Measurements from ENCODE around the gene RACGAP1. TPM values are rescaled to one million over a fixed set of nuclear protein-coding genes. Genes with fewer than 3 reads are reported as not detected.

Gene RACGAP1
- total and polyA plus RNA-seq, 2 of the 4 experiments (the other 2 are of a cell fraction): 37.9 to 110 TPM

DNA sequence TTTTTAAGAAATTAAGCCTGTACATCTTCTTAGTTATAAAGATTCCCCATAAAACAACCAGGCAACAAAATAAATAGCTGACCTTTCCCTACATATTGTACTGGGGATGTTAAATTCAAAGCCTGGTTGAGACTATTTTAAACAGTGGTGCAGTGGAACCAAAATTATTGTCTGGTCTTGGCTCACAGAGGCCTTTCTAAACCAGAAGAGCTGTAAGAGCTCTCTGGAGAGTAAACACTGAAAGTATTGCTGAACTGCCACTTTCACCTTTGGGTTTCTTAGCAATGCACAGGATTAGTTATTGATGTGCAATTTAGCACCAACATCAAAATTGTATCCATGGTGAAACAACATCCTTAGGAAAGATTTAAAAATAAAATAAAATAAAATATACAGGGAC lies 20.6 kb downstream of the RACGAP1 start:
- no peak overlapping the region for H4K8ac ChIP-seq (ENCODE audit: low read depth in 2 of 2, low read length in 2 of 2)

More for the DNA sequence above, 20.6 kb downstream of the RACGAP1 start:
- Histone ChIP-seq H2AK9ac (replicated peaks; ENCODE audit: low read depth, low read length, poor library complexity) (no peak overlapping the region), H3K9me1 (ENCODE audit: insufficient read depth, low read length) (peaks cover 3% of the 10 kb centered on the region), H2BK15ac (ENCODE audit: low read depth, low read length) (no peak overlapping the region), H3K9ac (ENCODE audit: low read depth, low read length) (no peak overlapping the region), H2BK20ac (ENCODE audit: low read depth, low read length) (no peak overlapping the region), H3K4me3 (ENCODE audit: insufficient read depth, low read depth, low read length) (no peak overlapping the region), H3K27me3 (ENCODE audit: control insufficient read depth, insufficient read depth, low read length) (no peaks in the 10 kb centered on the region), H3K4me1 (ENCODE audit: control insufficient read depth, insufficient read depth, low read length) (peaks cover 5% of the 10 kb centered on the region), H3K27ac (ENCODE audit: insufficient read depth, low read length) (no peak overlapping the region), H3K4me2 (ENCODE audit: low read depth, low read length) (no peak overlapping the region), H3K56ac (ENCODE audit: extremely low read depth, insufficient read depth, low read length) (no peak overlapping the region), H2AFZ (replicated peaks; ENCODE audit: low read length, poor library complexity) (no peak overlapping the region), H2BK120ac (ENCODE audit: low read depth, low read length) (no peak overlapping the region), H4K20me1 (ENCODE audit: insufficient read depth, low read length) (peaks cover 4% of the 10 kb centered on the region; the same call in 1 of the 2 replicates), H3K23ac (ENCODE audit: low read depth, low read length) (no peak overlapping the region), H3K4ac (ENCODE audit: low read depth, low read length) (no peak overlapping the region), H3K79me1 (ENCODE audit: low read depth in 1 of 2, low read length in 2 of 2) (peaks cover 42 to 45% of the 10 kb centered on the region in 2 experiments), H2BK5ac (ENCODE audit: low read depth, low read length, poor library complexity, severe bottlenecking) (no peak overlapping the region), H4K91ac (ENCODE audit: insufficient read depth, low read depth, low read length) (no peak overlapping the region), H2AK5ac (ENCODE audit: low read depth, low read length) (no peak overlapping the region), H4K5ac (ENCODE audit: low read depth, low read length) (no peak overlapping the region), H3K14ac (replicated peaks; ENCODE audit: low read depth, low read length) (no peak overlapping the region), H3K9me3 (ENCODE audit: control insufficient read depth, insufficient read depth, low read length) (no peaks in the 10 kb centered on the region), H3K18ac (ENCODE audit: low read depth, low read length) (no peak overlapping the region), H3K36me3 (ENCODE audit: control insufficient read depth, insufficient read depth, low read length) (no peaks in the 10 kb centered on the region; the same call in 1 of the 2 replicates)
- in situ Hi-C loops (cut with MboI; ENCODE audit: low sequenced_read_pairs): no loop called here
- dilution Hi-C loops (cut with HindIII; ENCODE audit: low sequenced_read_pairs, unreplicated experiment): no loop called here
- intact Hi-C loops (cut with micrococcal nuclease): no loop called here
- CTCF ChIA-PET: no interaction called here
- no peak; the same call in 1 of the 2 replicates for ATAC-seq (ENCODE audit: low read depth)
- TF ChIP-seq BHLHE40 (IDR thresholded peaks at IDR 0.05; ENCODE audit: low read depth, low read length) (no peak), NFE2L2 (IDR thresholded peaks at IDR 0.05; ENCODE audit: low read depth, low read length) (no peak), POLR2A (IDR thresholded peaks at IDR 0.05; ENCODE audit: low read depth, low read length) (no peak), FOS (IDR thresholded peaks at IDR 0.05; ENCODE audit: low read depth, low read length) (no peak), MAFK (IDR thresholded peaks at IDR 0.05; ENCODE audit: low read depth, low read length) (no peak), SMC3 (IDR thresholded peaks at IDR 0.05; ENCODE audit: low read depth, low read length) (no peak), CEBPB (IDR thresholded peaks at IDR 0.05; ENCODE audit: low read depth, low read length) (no peak), CHD1 (IDR thresholded peaks at IDR 0.05; ENCODE audit: low read depth, low read length) (no peak), MXI1 (IDR thresholded peaks at IDR 0.05; ENCODE audit: borderline replicate concordance, low read depth, low read length) (no peak), RAD21 (IDR thresholded peaks at IDR 0.05; ENCODE audit: low read length) (no peak), RCOR1 (IDR thresholded peaks at IDR 0.05; ENCODE audit: insufficient replicate concordance, low read length) (no peak)
- TF ChIP-seq, protein P1, sequence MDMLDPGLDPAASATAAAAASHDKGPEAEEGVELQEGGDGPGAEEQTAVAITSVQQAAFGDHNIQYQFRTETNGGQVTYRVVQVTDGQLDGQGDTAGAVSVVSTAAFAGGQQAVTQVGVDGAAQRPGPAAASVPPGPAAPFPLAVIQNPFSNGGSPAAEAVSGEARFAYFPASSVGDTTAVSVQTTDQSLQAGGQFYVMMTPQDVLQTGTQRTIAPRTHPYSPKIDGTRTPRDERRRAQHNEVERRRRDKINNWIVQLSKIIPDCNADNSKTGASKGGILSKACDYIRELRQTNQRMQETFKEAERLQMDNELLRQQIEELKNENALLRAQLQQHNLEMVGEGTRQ (IDR thresholded peaks at IDR 0.05; ENCODE audit: low read depth, low read length): no peak
- TF ChIP-seq, protein P2, sequence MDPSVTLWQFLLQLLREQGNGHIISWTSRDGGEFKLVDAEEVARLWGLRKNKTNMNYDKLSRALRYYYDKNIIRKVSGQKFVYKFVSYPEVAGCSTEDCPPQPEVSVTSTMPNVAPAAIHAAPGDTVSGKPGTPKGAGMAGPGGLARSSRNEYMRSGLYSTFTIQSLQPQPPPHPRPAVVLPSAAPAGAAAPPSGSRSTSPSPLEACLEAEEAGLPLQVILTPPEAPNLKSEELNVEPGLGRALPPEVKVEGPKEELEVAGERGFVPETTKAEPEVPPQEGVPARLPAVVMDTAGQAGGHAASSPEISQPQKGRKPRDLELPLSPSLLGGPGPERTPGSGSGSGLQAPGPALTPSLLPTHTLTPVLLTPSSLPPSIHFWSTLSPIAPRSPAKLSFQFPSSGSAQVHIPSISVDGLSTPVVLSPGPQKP (IDR thresholded peaks at IDR 0.05; ENCODE audit: borderline replicate concordance, low read depth, low read length): no peak
- TF ChIP-seq, protein P3, sequence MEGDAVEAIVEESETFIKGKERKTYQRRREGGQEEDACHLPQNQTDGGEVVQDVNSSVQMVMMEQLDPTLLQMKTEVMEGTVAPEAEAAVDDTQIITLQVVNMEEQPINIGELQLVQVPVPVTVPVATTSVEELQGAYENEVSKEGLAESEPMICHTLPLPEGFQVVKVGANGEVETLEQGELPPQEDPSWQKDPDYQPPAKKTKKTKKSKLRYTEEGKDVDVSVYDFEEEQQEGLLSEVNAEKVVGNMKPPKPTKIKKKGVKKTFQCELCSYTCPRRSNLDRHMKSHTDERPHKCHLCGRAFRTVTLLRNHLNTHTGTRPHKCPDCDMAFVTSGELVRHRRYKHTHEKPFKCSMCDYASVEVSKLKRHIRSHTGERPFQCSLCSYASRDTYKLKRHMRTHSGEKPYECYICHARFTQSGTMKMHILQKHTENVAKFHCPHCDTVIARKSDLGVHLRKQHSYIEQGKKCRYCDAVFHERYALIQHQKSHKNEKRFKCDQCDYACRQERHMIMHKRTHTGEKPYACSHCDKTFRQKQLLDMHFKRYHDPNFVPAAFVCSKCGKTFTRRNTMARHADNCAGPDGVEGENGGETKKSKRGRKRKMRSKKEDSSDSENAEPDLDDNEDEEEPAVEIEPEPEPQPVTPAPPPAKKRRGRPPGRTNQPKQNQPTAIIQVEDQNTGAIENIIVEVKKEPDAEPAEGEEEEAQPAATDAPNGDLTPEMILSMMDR (conservative IDR thresholded peaks at IDR 0.05; ENCODE audit: low read depth, low read length): no peak
- no TSS peak for BruUV-seq (replicated peaks)
- no peak for DNase-seq
- POLR2A ChIA-PET (ENCODE audit: unreplicated experiment): interaction anchor here (0.5 kb wide), 1 partner anchor 1973 kb away, joined by 4 read pairs; no protein-coding TSS in a partner anchor

Data from IMR-90 (cell line).